ENCODE data around the gene WBP4. TPM values are rescaled to one million over a fixed set of nuclear protein-coding genes. Genes with fewer than 3 reads are reported as not detected.

WBP4 gene
- total and polyA plus RNA-seq, 9 of the 15 experiments (the other 6 are each of a cell fraction or from before 2014, with no cell fraction given): 5.5 to 12.2 (median 7.9) TPM

- TF ChIP-seq CUX1 (CRISPR knock-in tag; IDR thresholded peaks at IDR 0.05): no peak
- TF ChIP-seq NELFE (IDR thresholded peaks at IDR 0.05; ENCODE audit: insufficient read depth, insufficient read length): no peak
- TF ChIP-seq ZNF75A (CRISPR knock-in tag; IDR thresholded peaks at IDR 0.05): no peak
- TF ChIP-seq SMC3 (conservative IDR thresholded peaks at IDR 0.05; ENCODE audit: insufficient read depth, low read depth, low read length): no peak
- TF ChIP-seq CREM (IDR thresholded peaks at IDR 0.05; ENCODE audit: low read depth): 0 out of 2 replicates have a peak, but pooled peaks have one; percentile 7
- TF ChIP-seq TFAM (CRISPR knock-in tag; conservative IDR thresholded peaks at IDR 0.05): no peak
- TF ChIP-seq ZBTB7A (IDR thresholded peaks at IDR 0.05; ENCODE audit: borderline replicate concordance, control insufficient read depth, low read depth, low read length): peak; percentile 80
- no peak for TF ChIP-seq TCF7 (IDR thresholded peaks at IDR 0.05; ENCODE audit: borderline replicate concordance)
- TF ChIP-seq ZNF217 (CRISPR knock-in tag; IDR thresholded peaks at IDR 0.05): no peak
- TF ChIP-seq HMG20A (CRISPR knock-in tag; conservative IDR thresholded peaks at IDR 0.05): no peak
- TF ChIP-seq CBFA2T3 (IDR thresholded peaks at IDR 0.05): peak; percentile 56
- peak; percentile 95 for TF ChIP-seq VEZF1 (CRISPR knock-in tag; IDR thresholded peaks at IDR 0.05)
- TF ChIP-seq ZNF324 (CRISPR knock-in tag; IDR thresholded peaks at IDR 0.05): no peak
- peak in 1 of 2 experiments; percentile 53; a peak in 1 of 4 replicates for TF ChIP-seq CSDE1 (IDR thresholded peaks at IDR 0.05)
- TF ChIP-seq ARID2 (IDR thresholded peaks at IDR 0.05): no peak
- TF ChIP-seq ZNF830 (CRISPR knock-in tag; IDR thresholded peaks at IDR 0.05): no peak
- TF ChIP-seq ZNF444 (CRISPR knock-in tag; IDR thresholded peaks at IDR 0.05): no peak
- no peak for TF ChIP-seq ELK1 (CRISPR knock-in tag; IDR thresholded peaks at IDR 0.05)
- TF ChIP-seq KLF6 (CRISPR knock-in tag; IDR thresholded peaks at IDR 0.05; ENCODE audit: borderline replicate concordance): no peak
- TF ChIP-seq THRB (CRISPR knock-in tag; conservative IDR thresholded peaks at IDR 0.05): no peak
Observed at GRCh38 chr13:41060082-41060723, 1.1 kb upstream of the WBP4 start (continued).

All from K562 (cell line).